Neural crest cell (in vitro differentiated cells): ENCODE results near the gene CD247. TPM values are rescaled to one million over a fixed set of nuclear protein-coding genes. Genes with fewer than 3 reads are reported as not detected.

Experiments used
- DNase-seq: peaks from one replicate; pipeline ENCODE4 v3.0.0; 2021; ENCODE audit warnings: low read depth, mixed read lengths, low spot score
- H3K27ac Mint-ChIP-seq: one replicate; pipeline ENCODE4 v1.8.0; 2021; ENCODE audit warnings: mild to moderate bottlenecking, mixed read lengths; ENCODE audit not compliant: unreplicated experiment
- H3K27me3 Mint-ChIP-seq: 2 replicates; pipeline ENCODE4 v1.8.0; 2021; ENCODE audit warnings: low read depth, mild to moderate bottlenecking, mixed read lengths
- H3K36me3 Mint-ChIP-seq: 2 replicates; pipeline ENCODE4 v1.8.0; 2021; ENCODE audit warnings: low read depth, mild to moderate bottlenecking, mixed read lengths
- H3K4me1 Mint-ChIP-seq: 2 replicates; pipeline ENCODE4 v1.8.0; 2021; ENCODE audit warnings: mixed read lengths
- H3K4me3 Mint-ChIP-seq: one replicate; pipeline ENCODE4 v1.8.0; 2021; ENCODE audit warnings: mild to moderate bottlenecking, mixed read lengths
- H3K9me3 Mint-ChIP-seq: 2 replicates; pipeline ENCODE4 v1.8.0; 2021; ENCODE audit warnings: mixed read lengths
- CTCF ChIP-seq: fragments of 200-600 bp; sonication (generic); conservative IDR thresholded peaks from 2 replicates; pipeline ENCODE4 v1.5.0; 2021; ENCODE audit warnings: antibody characterized with exemption, mild to moderate bottlenecking
- total RNA-seq: library from RNA; stranded (reverse); gene quantifications from 2 replicates; pipeline ENCODE4 v1.2.1, GENCODE V29; 2021

The CD247 gene
- total RNA-seq, 1 donor from 2014 or later: 3.9 TPM

GRCh38 chr1:167520711-167521206, 2.4 kb upstream of the CD247 start:
- Mint-ChIP-seq H3K9me3 (peaks cover 21% of the 10 kb centered on the region), H3K4me3 (no peak overlapping the region), H3K27ac (no peak overlapping the region), H3K4me1 (peaks cover 21% of the 10 kb centered on the region), H3K27me3 (no peaks in the 10 kb centered on the region), H3K36me3 (peaks cover 5% of the 10 kb centered on the region)
- no peak for TF ChIP-seq CTCF
- no peak for DNase-seq

GRCh38 chr1:167517535-167518330, 596 bp downstream of the CD247 start:
- no peak overlapping the region for H3K4me3 Mint-ChIP-seq
- H3K36me3 Mint-ChIP-seq: peaks cover 3% of the 10 kb centered on the region
- no peaks in the 10 kb centered on the region for H3K27me3 Mint-ChIP-seq
- no peak overlapping the region for H3K27ac Mint-ChIP-seq
- no peak for TF ChIP-seq CTCF
- no peak for DNase-seq
- peaks cover 21% of the 10 kb centered on the region for H3K4me1 Mint-ChIP-seq
- peaks cover 4% of the 10 kb centered on the region for H3K9me3 Mint-ChIP-seq

GRCh38 chr1:167516404-167517388, 1.6 kb downstream of the CD247 start:
- no peak overlapping the region for H3K27ac Mint-ChIP-seq
- H3K27me3 Mint-ChIP-seq: no peaks in the 10 kb centered on the region
- no peaks in the 10 kb centered on the region for H3K9me3 Mint-ChIP-seq
- no peak overlapping the region for H3K4me3 Mint-ChIP-seq
- no peak for TF ChIP-seq CTCF
- no peak for DNase-seq
- no peaks in the 10 kb centered on the region for H3K36me3 Mint-ChIP-seq
- H3K4me1 Mint-ChIP-seq: peaks cover 30% of the 10 kb centered on the region

- H3K4me3 Mint-ChIP-seq: no peak overlapping the region
- H3K27me3 Mint-ChIP-seq: no peaks in the 10 kb centered on the region
Measured at GRCh38 chr1:167515893-167516321, 2.4 kb downstream of the CD247 start.

More at GRCh38 chr1:167515893-167516321, 2.4 kb downstream of the CD247 start:
- no peaks in the 10 kb centered on the region for H3K36me3 Mint-ChIP-seq
- TF ChIP-seq CTCF: no peak
- no peak for DNase-seq
- no peaks in the 10 kb centered on the region for H3K9me3 Mint-ChIP-seq
- peaks cover 30% of the 10 kb centered on the region for H3K4me1 Mint-ChIP-seq
- H3K27ac Mint-ChIP-seq: no peak overlapping the region
